ENCODE measurements around the gene RPL7A.
"Not testable (repeated sequence)": the region's sequence is repeated elsewhere in the genome, so short reads cannot be mapped to it uniquely, and the experiment has no call there.

- TF ChIP-seq, protein P1, sequence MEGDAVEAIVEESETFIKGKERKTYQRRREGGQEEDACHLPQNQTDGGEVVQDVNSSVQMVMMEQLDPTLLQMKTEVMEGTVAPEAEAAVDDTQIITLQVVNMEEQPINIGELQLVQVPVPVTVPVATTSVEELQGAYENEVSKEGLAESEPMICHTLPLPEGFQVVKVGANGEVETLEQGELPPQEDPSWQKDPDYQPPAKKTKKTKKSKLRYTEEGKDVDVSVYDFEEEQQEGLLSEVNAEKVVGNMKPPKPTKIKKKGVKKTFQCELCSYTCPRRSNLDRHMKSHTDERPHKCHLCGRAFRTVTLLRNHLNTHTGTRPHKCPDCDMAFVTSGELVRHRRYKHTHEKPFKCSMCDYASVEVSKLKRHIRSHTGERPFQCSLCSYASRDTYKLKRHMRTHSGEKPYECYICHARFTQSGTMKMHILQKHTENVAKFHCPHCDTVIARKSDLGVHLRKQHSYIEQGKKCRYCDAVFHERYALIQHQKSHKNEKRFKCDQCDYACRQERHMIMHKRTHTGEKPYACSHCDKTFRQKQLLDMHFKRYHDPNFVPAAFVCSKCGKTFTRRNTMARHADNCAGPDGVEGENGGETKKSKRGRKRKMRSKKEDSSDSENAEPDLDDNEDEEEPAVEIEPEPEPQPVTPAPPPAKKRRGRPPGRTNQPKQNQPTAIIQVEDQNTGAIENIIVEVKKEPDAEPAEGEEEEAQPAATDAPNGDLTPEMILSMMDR (IDR thresholded peaks at IDR 0.05), result not testable (repeated sequence)
- TF ChIP-seq, protein P2, sequence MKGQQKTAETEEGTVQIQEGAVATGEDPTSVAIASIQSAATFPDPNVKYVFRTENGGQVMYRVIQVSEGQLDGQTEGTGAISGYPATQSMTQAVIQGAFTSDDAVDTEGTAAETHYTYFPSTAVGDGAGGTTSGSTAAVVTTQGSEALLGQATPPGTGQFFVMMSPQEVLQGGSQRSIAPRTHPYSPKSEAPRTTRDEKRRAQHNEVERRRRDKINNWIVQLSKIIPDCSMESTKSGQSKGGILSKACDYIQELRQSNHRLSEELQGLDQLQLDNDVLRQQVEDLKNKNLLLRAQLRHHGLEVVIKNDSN (CRISPR knock-in tag; IDR thresholded peaks at IDR 0.05), result not testable (repeated sequence)
- not testable (repeated sequence) for TF ChIP-seq FOXJ3 (CRISPR knock-in tag; IDR thresholded peaks at IDR 0.05; ENCODE audit: borderline replicate concordance); USF2 (CRISPR knock-in tag; IDR thresholded peaks at IDR 0.05)
These were observed 30.5 kb upstream of the RPL7A start for GRCh38 chr9:133317551-133317950.

Data from WTC11 (cell line).